HG02759 (cell line): ENCODE measurements around the gene CD55.
A peak's percentile ranks its signal among the peaks of the same experiment; 100 is the strongest.

ENCODE experiments used
- ATAC-seq: cut with Tn5 transposase; IDR thresholded peaks from one replicate; pipeline ENCODE4 v1.9.1; 2021; ENCODE audit warnings: mild to moderate bottlenecking, moderate library complexity; ENCODE audit not compliant: unreplicated experiment

CD55 gene

GRCh38 chr1:207328004-207328403 is 6.5 kb downstream of the CD55 start:
- ATAC-seq = no peak

GRCh38 chr1:207328908-207329440 is 7.5 kb downstream of the CD55 start:
- ATAC-seq = no peak

GRCh38 chr1:207329469-207329868 is 8.0 kb downstream of the CD55 start:
- no peak for ATAC-seq

GRCh38 chr1:207330011-207330710 is 8.7 kb downstream of the CD55 start:
- ATAC-seq = no peak

GRCh38 chr1:207331354-207332313 is 10.2 kb downstream of the CD55 start:
- no peak for ATAC-seq

- ATAC-seq = no peak
These were observed 11.6 kb downstream of the CD55 start for GRCh38 chr1:207333009-207333600.

- no peak for ATAC-seq
These were observed 12.1 kb downstream of the CD55 start for GRCh38 chr1:207333620-207334019.

GRCh38 chr1:207334337-207334736 is 12.9 kb downstream of the CD55 start:
- no peak for ATAC-seq

GRCh38 chr1:207335138-207335537 is 13.7 kb downstream of the CD55 start:
- ATAC-seq = no peak

- ATAC-seq = peak; percentile 70
These were observed 14.4 kb downstream of the CD55 start for GRCh38 chr1:207335695-207336363.

- peak; percentile 74 for ATAC-seq
These were observed 15.3 kb downstream of the CD55 start for GRCh38 chr1:207336559-207337467.

- ATAC-seq = no peak
These were observed 20.9 kb downstream of the CD55 start for GRCh38 chr1:207342332-207342731.

GRCh38 chr1:207343675-207344074 is 22.2 kb downstream of the CD55 start:
- no peak for ATAC-seq

- ATAC-seq = no peak
These were observed 22.7 kb downstream of the CD55 start for GRCh38 chr1:207344221-207344620.

- no peak for ATAC-seq
These were observed 24.4 kb downstream of the CD55 start for GRCh38 chr1:207345644-207346477.

GRCh38 chr1:207346513-207346912 is 25.0 kb downstream of the CD55 start:
- ATAC-seq = no peak

GRCh38 chr1:207349979-207350378 is 28.5 kb downstream of the CD55 start:
- ATAC-seq = no peak

- no peak for ATAC-seq
These were observed 31.1 kb downstream of the CD55 start for GRCh38 chr1:207352554-207352953.

GRCh38 chr1:207355060-207355459 is 33.6 kb downstream of the CD55 start:
- no peak for ATAC-seq
